Jurkat, Clone E6-1 (cell line): ENCODE measurements around the gene GPRASP3. TPM values are rescaled to one million over a fixed set of nuclear protein-coding genes. Genes with fewer than 3 reads are reported as not detected.
"Not testable (repeated sequence)": the region's sequence is repeated elsewhere in the genome, so short reads cannot be mapped to it uniquely, and the experiment has no call there.

Experiments used
- DNase-seq: peaks from one replicate; pipeline ENCODE4 v3.0.0-alpha.2; 2011; ENCODE audit warnings: low read depth, low spot score
- H3K4me3 ChIP-seq: 2 replicates; pipeline ENCODE4 v1.5.1; 2011; ENCODE audit warnings: mild to moderate bottlenecking, low read length, control low read depth, moderate library complexity
- polyA plus RNA-seq: library from polyadenylated mRNA; unstranded; fragments of >200 nt; gene quantifications from one replicate; pipeline ENCODE4 v1.2.1, GENCODE V29; 2012; ENCODE audit warnings: missing spikeins; ENCODE audit not compliant: insufficient read length, insufficient read depth

The GPRASP3 gene, protein sequence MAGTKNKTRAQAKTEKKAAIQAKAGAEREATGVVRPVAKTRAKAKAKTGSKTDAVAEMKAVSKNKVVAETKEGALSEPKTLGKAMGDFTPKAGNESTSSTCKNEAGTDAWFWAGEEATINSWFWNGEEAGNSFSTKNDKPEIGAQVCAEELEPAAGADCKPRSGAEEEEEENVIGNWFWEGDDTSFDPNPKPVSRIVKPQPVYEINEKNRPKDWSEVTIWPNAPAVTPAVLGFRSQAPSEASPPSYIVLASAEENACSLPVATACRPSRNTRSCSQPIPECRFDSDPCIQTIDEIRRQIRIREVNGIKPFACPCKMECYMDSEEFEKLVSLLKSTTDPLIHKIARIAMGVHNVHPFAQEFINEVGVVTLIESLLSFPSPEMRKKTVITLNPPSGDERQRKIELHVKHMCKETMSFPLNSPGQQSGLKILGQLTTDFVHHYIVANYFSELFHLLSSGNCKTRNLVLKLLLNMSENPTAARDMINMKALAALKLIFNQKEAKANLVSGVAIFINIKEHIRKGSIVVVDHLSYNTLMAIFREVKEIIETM
- 0.22 TPM for polyA plus RNA-seq

DNA sequence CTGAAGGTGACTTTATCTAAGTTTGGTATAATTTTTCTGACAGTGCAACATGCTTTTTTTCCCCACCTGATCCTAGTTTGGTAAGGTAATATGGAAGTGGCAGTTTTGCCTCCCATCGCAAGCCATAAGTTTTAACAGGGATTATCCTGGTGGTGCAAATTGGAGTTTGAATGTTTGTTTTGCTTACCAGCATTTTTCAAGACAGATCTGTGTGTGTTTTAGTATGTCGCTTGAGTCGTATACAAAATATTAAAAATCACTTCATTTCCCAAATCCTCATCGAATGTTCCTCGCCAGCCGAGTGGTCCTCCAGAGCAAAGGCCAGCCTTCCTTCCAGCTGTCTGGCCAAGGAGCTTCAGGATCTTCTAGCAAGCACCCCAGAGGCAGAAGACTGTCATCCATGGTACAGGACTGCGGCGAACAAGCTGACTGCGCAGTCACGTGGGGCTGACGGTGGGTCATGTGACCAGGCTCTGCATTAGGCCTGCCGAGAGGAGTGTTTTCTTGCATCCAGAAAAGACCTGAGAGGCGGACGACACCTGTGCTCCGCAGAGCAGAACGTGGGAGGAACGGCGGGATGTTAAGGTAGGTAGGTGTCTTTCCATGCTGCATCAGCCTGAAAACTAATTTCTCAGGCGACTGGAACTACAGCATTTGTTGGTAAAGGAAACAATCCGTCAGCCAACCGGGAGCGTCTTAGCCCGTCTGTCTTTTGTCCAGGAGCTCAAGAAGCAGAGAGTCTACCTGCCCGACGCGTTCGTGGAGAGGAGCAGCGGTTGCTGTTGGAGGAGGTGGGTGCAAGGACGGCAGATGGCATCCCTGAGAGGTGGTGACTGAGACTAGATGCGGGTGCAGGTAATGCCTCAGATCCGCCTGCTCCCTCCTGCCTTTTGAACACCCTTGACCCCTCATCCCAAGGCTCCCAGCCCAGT, at the start of gene GPRASP3:
Gene GPRASP3, plus strand, starts transcription at position 507 of the 932 bp plus-strand sequence. CDS start 28,253 bp downstream, outside the sequence.
- no peak for DNase-seq
- H3K4me3 ChIP-seq: no peak within 1 kb of the TSS

DNA sequence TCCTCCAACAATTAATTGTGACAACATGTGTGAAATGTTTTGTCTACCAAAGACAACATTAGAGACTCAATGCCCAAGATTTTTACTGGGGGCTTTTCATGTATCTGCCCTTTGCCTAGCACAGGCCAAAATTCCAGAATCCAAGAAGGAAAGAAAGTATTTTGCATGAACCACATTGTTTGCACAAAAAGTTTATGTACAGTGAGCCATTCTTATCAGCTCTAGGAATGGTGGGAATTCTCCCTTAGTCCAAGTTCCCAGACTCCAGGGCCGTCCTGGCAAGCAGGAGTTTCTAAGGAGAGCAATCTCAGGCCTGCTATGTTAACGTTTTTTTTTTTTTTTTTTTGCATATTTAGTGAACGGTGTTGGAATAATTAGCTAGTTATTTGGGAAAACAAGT, 47.7 kb upstream of the GPRASP3 start:
- DNase-seq: no peak
- H3K4me3 ChIP-seq: no peak overlapping the region

GRCh38 chrX:102677479-102677878, 43.1 kb upstream of the GPRASP3 start:
- not testable (repeated sequence) for DNase-seq, H3K4me3 ChIP-seq

DNA sequence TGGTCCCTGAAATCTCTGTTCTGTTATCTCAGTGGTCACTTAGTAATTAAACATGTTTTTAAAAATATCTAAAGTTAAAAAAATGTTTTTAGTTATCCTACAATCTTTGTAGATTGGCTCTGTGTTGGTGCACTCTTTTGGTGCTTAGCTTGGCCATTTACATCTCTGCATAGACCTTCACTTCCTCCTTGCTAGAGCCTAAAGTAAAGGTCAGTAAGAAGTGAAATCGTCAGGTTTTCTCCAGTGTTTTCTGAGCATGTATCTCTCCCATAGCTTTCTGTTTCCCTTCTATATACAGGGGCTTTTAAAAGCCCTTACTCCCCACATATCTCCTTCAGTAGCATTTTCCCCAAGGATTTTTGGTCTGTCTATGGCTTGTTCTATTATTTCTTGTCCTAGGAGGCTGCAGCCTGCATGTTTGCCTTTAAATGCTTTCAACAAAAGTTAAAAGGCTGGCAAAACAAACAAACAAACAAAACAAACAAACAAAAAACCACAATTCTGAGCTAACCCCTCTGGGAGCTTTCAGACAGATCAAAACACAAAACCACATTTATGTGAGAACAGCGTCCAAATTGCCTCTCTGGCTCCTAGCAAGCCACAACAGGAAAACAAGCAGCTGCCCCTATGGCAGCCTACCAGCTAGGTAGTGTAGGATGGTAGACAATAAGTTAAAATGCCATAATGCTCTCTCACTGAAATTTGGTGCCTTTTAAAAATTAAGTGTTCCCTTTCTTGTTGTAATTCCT, 35.6 kb upstream of the GPRASP3 start:
- DNase-seq: no peak
- no peak overlapping the region for H3K4me3 ChIP-seq

DNA sequence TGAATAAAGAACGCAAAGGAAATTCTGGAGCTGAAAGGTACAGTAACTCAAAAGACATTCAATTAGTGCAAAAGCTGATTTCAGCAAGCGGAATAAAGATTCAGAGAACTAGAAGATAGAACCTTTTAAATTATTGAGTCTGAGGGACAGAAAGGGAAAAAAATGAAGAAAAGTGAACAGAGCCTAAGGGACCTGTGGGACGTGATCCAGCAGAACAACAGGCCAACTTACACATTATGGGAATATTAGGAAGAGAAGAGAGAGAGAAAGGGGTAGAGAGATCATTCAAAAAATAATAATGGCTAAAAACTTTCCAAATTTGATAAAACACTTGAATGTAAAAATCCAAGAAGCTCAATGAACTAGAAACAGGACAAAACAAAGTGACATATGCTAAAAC, 25.8 kb upstream of the GPRASP3 start:
- H3K4me3 ChIP-seq: no peak overlapping the region
- DNase-seq: no peak

DNA sequence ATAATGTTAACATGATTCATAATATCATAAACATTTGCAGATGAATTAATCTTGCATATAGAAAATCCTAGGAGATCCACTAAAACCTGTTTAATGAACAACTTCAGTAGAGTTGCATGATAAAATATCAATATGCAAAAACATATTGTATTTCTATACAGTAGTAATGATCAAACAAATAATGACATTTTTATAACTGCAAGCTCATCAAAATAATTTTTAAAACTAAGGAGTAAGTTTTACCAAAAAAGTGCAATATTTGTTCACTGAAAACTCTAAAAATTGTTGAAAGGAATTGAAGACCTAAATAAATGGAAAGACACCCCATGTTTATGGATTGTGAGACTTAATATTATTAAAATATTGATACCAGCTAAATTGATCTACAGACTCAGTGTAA, 24.2 kb upstream of the GPRASP3 start:
- no peak overlapping the region for H3K4me3 ChIP-seq
- no peak for DNase-seq

- DNase-seq: no peak
- H3K4me3 ChIP-seq: no peak overlapping the region
These were observed 23.0 kb upstream of the GPRASP3 start for GRCh38 chrX:102697494-102697893.

GRCh38 chrX:102708900-102709299, 11.6 kb upstream of the GPRASP3 start:
- H3K4me3 ChIP-seq: no peak overlapping the region
- DNase-seq: no peak

DNA sequence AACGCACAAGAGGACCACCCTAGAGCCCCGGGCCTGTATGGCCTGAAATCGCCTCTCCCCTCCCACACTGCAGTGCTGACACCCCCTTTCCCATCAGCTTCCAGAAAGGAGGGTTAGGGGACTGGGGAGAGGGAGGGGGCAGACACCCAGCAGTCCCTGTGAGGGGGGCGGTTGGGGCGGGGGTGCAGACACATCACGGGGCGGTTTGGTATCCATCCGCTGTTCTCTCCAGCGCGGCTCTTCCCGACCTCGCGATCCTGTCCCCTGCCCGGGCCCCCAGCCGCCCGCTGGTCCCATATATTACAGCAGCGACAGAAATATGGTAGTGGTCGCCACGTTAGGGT, 8.7 kb upstream of the GPRASP3 start:
- DNase-seq: no peak
- no peak overlapping the region for H3K4me3 ChIP-seq

- no peak for DNase-seq
- H3K4me3 ChIP-seq: no peak within 1 kb of the TSS
These were observed 8.2 kb upstream of the GPRASP3 start, which contains the start of gene GPRASP2 for GRCh38 chrX:102712216-102712966. GPRASP2 (plus strand) TSS chrX:102712448; CDS start chrX:102714870, 2,422 bp downstream.

DNA sequence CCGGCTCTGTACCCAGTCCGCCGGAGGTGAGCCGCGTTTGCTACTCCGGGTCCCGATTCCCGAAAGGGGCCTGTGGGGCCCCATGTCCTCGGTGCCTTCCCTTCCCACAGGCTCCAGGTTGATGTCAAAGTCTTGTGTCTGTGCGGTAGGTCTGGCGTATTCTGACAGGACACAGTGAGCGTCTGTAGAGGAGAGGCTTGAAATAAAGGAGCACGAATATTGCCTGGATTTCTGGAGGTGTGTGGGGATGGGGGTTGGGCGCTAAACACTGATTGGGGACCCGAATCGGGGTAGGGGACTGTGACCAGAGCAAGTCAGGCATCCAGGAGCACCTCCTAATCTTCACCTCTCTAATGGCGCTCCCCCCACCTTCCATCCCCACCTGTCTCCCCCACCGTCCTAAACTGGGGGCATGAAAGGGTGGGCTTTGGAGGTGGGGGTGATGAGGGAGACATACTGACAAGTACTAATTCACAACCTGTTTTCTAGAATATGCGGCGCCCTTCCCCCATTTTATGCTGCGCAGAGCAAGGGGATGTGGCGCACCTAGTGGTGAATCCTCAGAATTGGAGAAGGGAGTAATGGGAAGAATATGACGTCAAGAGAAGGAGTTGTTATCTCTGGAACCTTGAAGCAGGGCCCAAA, 7.4 kb upstream of the GPRASP3 start:
- no peak for DNase-seq
- no peak overlapping the region for H3K4me3 ChIP-seq

DNA sequence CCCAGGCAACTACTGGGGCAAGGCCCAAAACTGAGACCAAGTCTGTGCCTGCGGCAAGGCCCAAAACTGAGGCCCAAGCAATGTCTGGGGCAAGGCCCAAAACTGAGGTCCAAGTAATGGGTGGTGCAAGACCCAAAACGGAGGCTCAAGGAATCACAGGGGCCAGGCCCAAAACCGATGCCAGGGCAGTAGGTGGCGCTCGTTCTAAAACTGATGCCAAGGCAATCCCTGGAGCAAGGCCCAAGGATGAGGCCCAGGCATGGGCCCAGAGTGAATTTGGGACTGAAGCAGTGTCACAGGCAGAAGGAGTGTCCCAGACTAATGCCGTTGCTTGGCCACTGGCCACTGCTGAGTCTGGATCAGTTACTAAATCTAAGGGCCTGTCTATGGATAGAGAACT, 5.5 kb upstream of the GPRASP3 start:
- no peak overlapping the region for H3K4me3 ChIP-seq
- no peak for DNase-seq

- H3K4me3 ChIP-seq: no peak overlapping the region
- DNase-seq: no peak
These were observed 4.6 kb upstream of the GPRASP3 start for GRCh38 chrX:102715967-102716366.

DNA sequence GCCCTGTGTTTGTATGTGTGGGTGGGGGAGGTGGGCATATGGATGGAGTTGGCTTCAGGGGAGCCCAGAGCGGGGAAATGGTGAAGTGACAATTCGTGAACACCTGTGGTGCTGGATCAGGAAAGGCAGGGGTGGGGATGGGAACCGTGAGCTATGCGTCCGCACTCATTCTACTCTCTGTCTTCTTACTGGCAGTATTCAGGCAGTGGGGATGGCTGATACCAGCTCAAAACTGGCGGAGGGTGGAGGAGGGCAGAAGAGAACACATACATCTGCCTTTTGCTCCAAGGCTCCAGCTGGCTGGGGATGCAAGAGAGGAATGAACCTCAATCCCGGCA, 595 bp downstream of the GPRASP3 start:
- DNase-seq, H3K4me3 ChIP-seq: not testable (repeated sequence)

GRCh38 chrX:102723456-102723855, 2.9 kb downstream of the GPRASP3 start:
- DNase-seq: no peak
- no peak overlapping the region for H3K4me3 ChIP-seq

DNA sequence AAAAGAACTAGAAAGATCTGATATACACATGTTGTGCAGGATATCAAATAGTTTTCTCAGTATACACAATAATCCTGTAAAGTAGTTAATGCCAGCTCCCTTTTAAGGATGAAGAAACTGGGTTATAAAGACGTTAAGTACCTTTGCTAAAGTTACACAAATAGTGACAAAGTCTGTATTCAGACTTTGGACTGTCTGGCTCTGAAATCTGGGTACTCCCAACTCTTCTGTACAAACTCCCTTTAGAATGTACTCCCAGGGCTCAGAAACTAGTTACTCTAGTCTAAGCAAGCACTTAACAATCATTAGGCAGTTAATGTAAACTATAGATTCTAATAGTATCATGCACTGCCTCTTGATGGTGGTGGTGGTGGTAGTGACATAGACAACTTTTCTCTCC, 7.2 kb downstream of the GPRASP3 start:
- H3K4me3 ChIP-seq: no peak overlapping the region
- no peak for DNase-seq

DNA sequence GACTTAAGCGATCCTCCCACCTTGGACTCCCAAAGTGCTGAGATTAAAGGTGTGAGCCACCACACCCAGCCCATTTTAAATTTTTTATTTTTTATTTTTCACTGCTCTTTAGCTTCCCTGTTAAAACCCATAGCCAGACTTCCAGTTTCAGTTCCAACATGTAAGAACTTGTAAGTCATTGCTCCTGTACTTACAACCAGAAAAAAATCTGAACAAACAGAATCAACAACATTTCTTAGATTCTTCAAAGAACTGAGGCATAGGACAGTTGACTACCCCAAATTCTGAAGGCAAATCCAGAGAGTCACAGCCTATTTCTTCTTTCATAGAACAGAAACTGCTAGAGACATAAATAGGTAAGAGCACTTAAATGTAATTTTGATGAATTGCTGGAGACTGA, 8.1 kb downstream of the GPRASP3 start:
- DNase-seq: no peak

DNA sequence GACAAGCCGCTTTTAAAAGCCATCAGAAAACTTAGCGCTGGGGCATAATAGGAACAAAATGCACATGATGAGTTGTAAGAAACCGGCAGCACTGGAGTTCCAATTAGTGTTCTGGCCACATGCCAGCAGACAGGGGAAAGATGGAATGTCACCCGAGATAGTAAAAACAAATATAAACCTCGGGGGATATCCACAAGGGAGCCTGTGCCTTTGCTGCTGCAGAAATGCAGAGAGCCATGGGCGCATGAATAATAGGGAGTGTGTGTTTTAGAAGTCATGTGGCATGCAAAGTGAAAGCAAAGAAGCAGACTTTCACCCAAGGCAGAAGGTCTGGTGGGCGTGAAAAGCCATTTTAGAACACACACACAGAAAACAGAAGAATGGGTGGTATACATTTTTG, 19.1 kb downstream of the GPRASP3 start:
- no peak for DNase-seq
- no peak overlapping the region for H3K4me3 ChIP-seq

More for the DNA sequence above, 8.1 kb downstream of the GPRASP3 start:
- no peak overlapping the region for H3K4me3 ChIP-seq
